PC-3 (cell line): ENCODE measurements around the gene SEPTIN2. TPM values are rescaled to one million over a fixed set of nuclear protein-coding genes. Genes with fewer than 3 reads are reported as not detected.

Source experiments
- ATAC-seq: fragments of 200-7000 bp; cut with Tn5 transposase; 2 replicates; pipeline ENCODE4 v1.9.1; 2020; ENCODE audit warnings: mild to moderate bottlenecking, moderate library complexity
- BruUV-seq: library from RNA; stranded (reverse); fragments of 400-500 nt; replicated peaks from 2 replicates; lab custom pipeline; 2021; lab: Mats Ljungman, UMichigan
- CTCF ChIA-PET: fragments of 300-600 bp; sonication (Branson Sonifier 250); formaldehyde crosslinking; loops from one replicate; lab custom pipeline; 2022; ENCODE audit warnings: antibody characterized with exemption; lab: Charles Lee
- POLR2A ChIA-PET: fragments of 300-600 bp; sonication (Branson Sonifier 250); formaldehyde crosslinking; loops from one replicate; lab custom pipeline; 2022; ENCODE audit warnings: antibody characterized with exemption; ENCODE audit not compliant: unreplicated experiment; lab: Charles Lee
- DNase-seq: peaks from one replicate; pipeline ENCODE4 v3.0.0-alpha.2; 2015
- H2AFZ ChIP-seq: fragments of 300-600 bp; sonication (generic); 2 replicates; pipeline ENCODE4 v1.6.0; 2016; ENCODE audit warnings: antibody characterized with exemption, low read length
- H3F3A ChIP-seq: fragments of 300-600 bp; sonication (generic); one replicate; pipeline ENCODE4 v1.6.0; 2017; ENCODE audit warnings: antibody characterized with exemption, low read length, control low read depth, mild to moderate bottlenecking; ENCODE audit not compliant: unreplicated experiment
- H3K27ac ChIP-seq: fragments of 300-600 bp; sonication (generic); 2 replicates; pipeline ENCODE4 v1.5.1; 2016; ENCODE audit warnings: mild to moderate bottlenecking, low read length
- H3K27me3 ChIP-seq: fragments of 300-600 bp; sonication (generic); 2 replicates; pipeline ENCODE4 v1.6.1; 2016; ENCODE audit warnings: low read length, mixed read lengths
- H3K36me3 ChIP-seq: fragments of 300-600 bp; sonication (generic); 2 replicates; pipeline ENCODE4 v1.6.1; 2016; ENCODE audit warnings: low read depth, mixed run types, low read length, mixed read lengths
- H3K4me1 ChIP-seq: fragments of 300-600 bp; sonication (generic); 2 replicates; pipeline ENCODE4 v1.5.1; 2016; ENCODE audit warnings: low read length; ENCODE audit not compliant: insufficient read depth
- H3K4me2 ChIP-seq: fragments of 300-600 bp; sonication (generic); 2 replicates; pipeline ENCODE4 v1.6.0; 2016; ENCODE audit warnings: low read length
- H3K4me3 ChIP-seq: fragments of 300-600 bp; sonication (generic); 2 replicates; pipeline ENCODE4 v1.5.1; 2016; ENCODE audit warnings: mild to moderate bottlenecking, low read length, mixed read lengths
- H3K79me2 ChIP-seq: fragments of 300-600 bp; sonication (generic); 2 replicates; pipeline ENCODE4 v1.6.1; 2017; ENCODE audit warnings: low read length, mixed read lengths
- H3K9ac ChIP-seq: fragments of 300-600 bp; sonication (generic); 2 replicates; pipeline ENCODE4 v1.6.0; 2016; ENCODE audit warnings: mild to moderate bottlenecking, low read length
- H3K9me2 ChIP-seq: fragments of 300-600 bp; sonication (generic); replicated peaks from 2 replicates; pipeline ENCODE4 v1.6.1; 2016; ENCODE audit warnings: mixed run types, low read length, mixed read lengths
- H3K9me3 ChIP-seq: fragments of 300-600 bp; sonication (generic); 2 replicates; pipeline ENCODE4 v1.6.1; 2016; ENCODE audit warnings: low read length, mixed read lengths
- H4K20me1 ChIP-seq: fragments of 300-600 bp; sonication (generic); 2 replicates; pipeline ENCODE4 v1.6.1; 2016; ENCODE audit warnings: low read length, mixed read lengths
- CTCF ChIP-seq: fragments of 300-600 bp; sonication (generic); conservative IDR thresholded peaks from 2 replicates; pipeline ENCODE4 v1.5.1; 2017; ENCODE audit warnings: antibody characterized with exemption, low read depth, mild to moderate bottlenecking, low read length
- EZH2 ChIP-seq: fragments of 300-600 bp; sonication (generic); IDR thresholded peaks from one replicate; pipeline ENCODE4 v1.6.1; 2017; ENCODE audit warnings: antibody characterized with exemption, mild to moderate bottlenecking, low read length; ENCODE audit not compliant: unreplicated experiment
- EZH2phosphoT487 ChIP-seq: fragments of 300-600 bp; sonication (generic); IDR thresholded peaks from 2 replicates; pipeline ENCODE4 v1.6.1; 2018; ENCODE audit warnings: mild to moderate bottlenecking, antibody characterized with exemption, low read length, borderline replicate concordance
- intact Hi-C: fragments of 100-400 bp; cut with micrococcal nuclease; formaldehyde crosslinking; loops from 2 replicates; pipeline ENCODE4 v1.9.0; 2023
- total RNA-seq: library from RNA; depleted of rRNA; stranded (reverse); fragments of >200 nt; gene quantifications from 2 replicates; pipeline ENCODE4 v1.2.3, GENCODE V29; 2014

Gene SEPTIN2
- total RNA-seq, 1 experiment from 2014 or later, result 185 TPM

- intact Hi-C loops, result no loop called here
- Histone ChIP-seq H3K36me3 (no peaks in the 10 kb centered on the region), H3K9ac (no peak overlapping the region), H3F3A (no peaks in the 10 kb centered on the region), H3K4me1 (no peaks in the 10 kb centered on the region; the same call in 1 of the 2 replicates), H3K79me2 (peaks cover 95% of the 10 kb centered on the region), H3K27ac (no peak overlapping the region), H3K4me2 (no peak overlapping the region), H3K27me3 (no peaks in the 10 kb centered on the region), H3K9me2 (no peaks in the 10 kb centered on the region), H4K20me1 (peaks cover 33% of the 10 kb centered on the region), H3K4me3 (no peak overlapping the region), H3K9me3 (no peaks in the 10 kb centered on the region), H2AFZ (no peak overlapping the region)
- DNase-seq (no peak), ATAC-seq (no peak)
- ChIA-PET CTCF (no interaction called here), POLR2A (interaction anchor here (0.6 kb wide), 1 partner anchor 13 kb away, joined by 5 read pairs; the partner anchor contains the start of gene HDLBP)
- BruUV-seq, result no TSS peak
- TF ChIP-seq EZH2, result no peak
- TF ChIP-seq CTCF, result no peak
- TF ChIP-seq EZH2phosphoT487, result no peak
These were observed 13.6 kb upstream of the SEPTIN2 start for GRCh38 chr2:241302083-241302482.

GRCh38 chr2:241302759-241303651, 12.7 kb upstream of the SEPTIN2 start:
- Histone ChIP-seq H3K79me2 (peaks cover 96% of the 10 kb centered on the region), H3K9me3 (no peaks in the 10 kb centered on the region), H2AFZ (no peak overlapping the region), H3K4me1 (no peaks in the 10 kb centered on the region), H3K27ac (no peak overlapping the region), H3K9ac (no peak overlapping the region), H3F3A (no peaks in the 10 kb centered on the region), H3K9me2 (no peaks in the 10 kb centered on the region), H3K4me2 (no peak overlapping the region), H3K27me3 (no peaks in the 10 kb centered on the region), H4K20me1 (peaks cover 35% of the 10 kb centered on the region), H3K4me3 (no peak overlapping the region), H3K36me3 (no peaks in the 10 kb centered on the region)
- no peak for ATAC-seq
- ChIA-PET CTCF (no interaction called here), POLR2A (no interaction called here)
- BruUV-seq, result no TSS peak
- intact Hi-C loops, result no loop called here
- TF ChIP-seq EZH2phosphoT487 (no peak), CTCF (no peak), EZH2 (no peak)
- DNase-seq, result no peak
